Liver (tissue), 9 donors: Measurements from ENCODE around the gene OSTF1. TPM values are rescaled to one million over a fixed set of nuclear protein-coding genes. Genes with fewer than 3 reads are reported as not detected.

Source experiments
- DNase-seq: peaks from one replicate; pipeline ENCODE4 v3.0.0-alpha.2; 2017; ENCODE audit warnings: low spot score
- H3K27ac ChIP-seq, 2 donors: one replicate each; pipeline ENCODE4 v1.7.0; 2013; ENCODE audit warnings: inconsistent platforms in 2 of 2, low read length in 2 of 2, control low read depth in 1 of 2, low read depth in 1 of 2, mild to moderate bottlenecking in 1 of 2
- H3K27me3 ChIP-seq, 4 donors: one replicate each; pipeline versions ENCODE4 v1.6.1 to v1.7.0; 2013; ENCODE audit warnings: low read length in 3 of 4, inconsistent platforms in 1 of 4, mild to moderate bottlenecking in 1 of 4, moderate library complexity in 1 of 4; ENCODE audit not compliant: control insufficient read depth in 4 of 4, insufficient read depth in 4 of 4
- H3K36me3 ChIP-seq, 4 donors: one replicate each; pipeline versions ENCODE4 v1.6.1 to v1.7.0; 2013; ENCODE audit warnings: low read length in 3 of 4, mild to moderate bottlenecking in 3 of 4, low read depth in 1 of 4, moderate library complexity in 1 of 4; ENCODE audit not compliant: control insufficient read depth in 4 of 4, insufficient read depth in 3 of 4
- H3K4me1 ChIP-seq, 4 donors: one replicate each; pipeline versions ENCODE4 v1.6.1 to v1.7.0; 2013; ENCODE audit warnings: low read length in 3 of 4, mild to moderate bottlenecking in 3 of 4, moderate library complexity in 1 of 4; ENCODE audit not compliant: control insufficient read depth in 4 of 4, insufficient read depth in 4 of 4
- H3K4me3 ChIP-seq, 3 donors: one replicate each; pipeline versions ENCODE4 v1.6.1 to v1.7.0; 2013; ENCODE audit warnings: low read length in 3 of 3, control low read depth in 1 of 3, low read depth in 1 of 3, mild to moderate bottlenecking in 1 of 3
- H3K9ac ChIP-seq, 2 donors: one replicate each; pipeline ENCODE4 v1.7.0; 2013; ENCODE audit warnings: low read length in 2 of 2, mild to moderate bottlenecking in 2 of 2, moderate library complexity in 2 of 2, control low read depth in 1 of 2, low read depth in 1 of 2
- H3K9me3 ChIP-seq, 4 donors: one replicate each; pipeline versions ENCODE4 v1.6.1 to v1.7.0; 2013; ENCODE audit warnings: low read length in 3 of 4; ENCODE audit not compliant: control insufficient read depth in 4 of 4
- CTCF ChIP-seq: fragments of 150-350 bp; IDR thresholded peaks from 2 replicates; pipeline ENCODE4 v1.5.1; 2017; ENCODE audit warnings: improper control_type of control experiment, low read depth, low read length; ENCODE audit not compliant: missing input control
- EGR1 ChIP-seq, 2 donors: IDR thresholded peaks; 2 replicates each; pipeline ENCODE4 v1.6.1; 2016 to 2018; ENCODE audit warnings: antibody characterized with exemption in 2 of 2, low read depth in 2 of 2
- FOXA2 ChIP-seq: IDR thresholded peaks from 2 replicates; pipeline ENCODE4 v1.6.1; 2016; ENCODE audit warnings: antibody characterized with exemption
- GABPA ChIP-seq, 2 donors: IDR thresholded peaks in 1 of 2; conservative IDR thresholded peaks in 1 of 2; 2 replicates each; pipeline ENCODE4 v1.6.1; 2016; ENCODE audit warnings: antibody characterized with exemption in 2 of 2, mild to moderate bottlenecking in 1 of 2, moderate library complexity in 1 of 2
- HNF4A ChIP-seq, 2 donors: conservative IDR thresholded peaks; 2 replicates each; pipeline ENCODE4 v1.6.1; 2016; ENCODE audit warnings: antibody characterized with exemption in 2 of 2, mild to moderate bottlenecking in 2 of 2
- HNF4G ChIP-seq: IDR thresholded peaks from 2 replicates; pipeline ENCODE4 v1.6.1; 2016; ENCODE audit warnings: antibody characterized with exemption
- NR2F2 ChIP-seq: IDR thresholded peaks from 2 replicates; pipeline ENCODE4 v1.6.1; 2016; ENCODE audit warnings: antibody characterized with exemption
- RAD21 ChIP-seq, 2 donors: IDR thresholded peaks; 2 replicates each; pipeline ENCODE4 v1.6.1; 2016; ENCODE audit warnings: antibody characterized with exemption in 2 of 2, mild to moderate bottlenecking in 2 of 2
- REST ChIP-seq: IDR thresholded peaks from 2 replicates; pipeline ENCODE4 v1.6.1; 2016; ENCODE audit warnings: antibody characterized with exemption, mild to moderate bottlenecking
- RXRA ChIP-seq, 2 donors: IDR thresholded peaks; 2 replicates each; pipeline ENCODE4 v1.6.1; 2017 to 2018; ENCODE audit warnings: antibody characterized with exemption in 2 of 2, mild to moderate bottlenecking in 1 of 2
- SP1 ChIP-seq: IDR thresholded peaks from 2 replicates; pipeline ENCODE4 v1.6.1; 2018; ENCODE audit warnings: antibody characterized with exemption, mild to moderate bottlenecking
- TAF1 ChIP-seq: conservative IDR thresholded peaks from 2 replicates; pipeline ENCODE4 v1.6.1; 2016; ENCODE audit warnings: antibody characterized with exemption, mild to moderate bottlenecking
- YY1 ChIP-seq: IDR thresholded peaks from 2 replicates; pipeline ENCODE4 v1.6.1; 2016; ENCODE audit warnings: antibody characterized with exemption, mild to moderate bottlenecking
- ZBTB33 ChIP-seq: IDR thresholded peaks from 2 replicates; pipeline ENCODE4 v1.6.1; 2016; ENCODE audit warnings: antibody characterized with exemption
- WGBS: extraction: QIAGEN DNeasy Blood & Tissue Kit; methylation state at CpG from one replicate; pipeline ENCODE4 v1.1.7; 2013; 5-methylcytosine and 5-hydroxymethylcytosine counted together
- polyA plus RNA-seq, 2 donors: library from polyadenylated mRNA; stranded (reverse) in 1 of 2; unstranded in 1 of 2; fragments of 200-250 nt in 1 of 2; fragments of >200 nt in 1 of 2; fragmentation: Nextera tagmentation in 1 of 2; extraction: Ambion mirVana in 1 of 2; gene quantifications; one replicate each; pipeline versions ENCODE4 v1.2.1 to v1.2.3, GENCODE V29; 2013 to 2015
- total RNA-seq, 2 donors: library from RNA; depleted of rRNA; stranded (reverse); fragments of >200 nt; gene quantifications; one replicate each; pipeline ENCODE4 v1.2.3, GENCODE V29; 2014
- donor health status: healthy.
- donor health status: healthy.
- donor health status: healthy.
- donor health status: healthy.
- donor health status: healthy.

The OSTF1 gene
- total and polyA plus RNA-seq, 4 donors: 19.8 to 29.7 (median 26.9) TPM

GRCh38 chr9:75086541-75087288 lies 1.6 kb upstream of the OSTF1 start:
- Histone ChIP-seq H3K9ac (peak overlapping the region; percentile 85 to 92), H3K9me3 (no peaks in the 10 kb centered on the region), H3K4me1 (peaks cover 8 to 63% (median 40%) of the 10 kb centered on the region in 4 donors), H3K4me3 (peak overlapping the region; percentile 90 to 94 (median 92)), H3K27ac (peak overlapping the region; percentile 89 to 96), H3K27me3 (no peaks in the 10 kb centered on the region), H3K36me3 (peaks cover 0 to 5% (median 2%) of the 10 kb centered on the region in 4 donors)
- DNase-seq: no peak
- 7% methylated on average over 16 of the region's 16 CpGs for WGBS
- peak; percentile 47 for TF ChIP-seq NR2F2
- TF ChIP-seq RXRA (IDR thresholded peaks at IDR 0.05): peak; percentile 9 to 31
- TF ChIP-seq ZBTB33: no peak
- TF ChIP-seq HNF4A (conservative IDR thresholded peaks at IDR 0.05): peak; percentile 59
- peak; percentile 13 for TF ChIP-seq TAF1
- no peak for TF ChIP-seq SP1
- no peak for TF ChIP-seq FOXA2

DNA sequence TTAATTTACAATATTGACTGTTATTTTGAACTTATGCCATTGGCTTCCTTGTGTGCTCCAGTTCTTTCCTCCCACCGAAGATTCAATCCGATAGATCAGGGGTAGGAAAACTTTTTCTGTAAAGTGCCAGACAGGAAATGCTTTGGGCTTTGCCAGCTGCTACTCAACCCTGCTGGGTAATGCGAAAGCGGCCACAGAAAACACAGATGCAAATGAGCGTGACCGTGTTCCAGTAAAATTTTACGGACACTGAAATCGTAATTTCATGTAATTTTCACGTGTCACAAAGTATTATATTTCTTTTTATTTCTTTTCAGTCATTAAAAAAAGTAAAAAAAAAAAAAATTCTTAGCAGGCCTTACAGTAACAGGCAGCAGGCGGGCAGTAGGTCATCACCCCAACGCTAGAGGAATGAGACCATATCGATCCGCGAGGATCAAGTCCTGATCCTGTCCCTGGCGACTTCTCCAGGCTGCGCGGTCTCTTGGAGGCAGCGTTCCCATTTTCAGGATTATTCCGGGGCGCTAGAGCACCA lies 958 bp upstream of the OSTF1 start:
- Histone ChIP-seq H3K27ac (peak overlapping the region; percentile 89 to 96), H3K27me3 (no peaks in the 10 kb centered on the region), H3K9ac (peak overlapping the region; percentile 85 to 92), H3K9me3 (no peaks in the 10 kb centered on the region), H3K4me1 (peaks cover 11 to 67% (median 42%) of the 10 kb centered on the region in 4 donors), H3K36me3 (peaks cover 0 to 5% (median 1%) of the 10 kb centered on the region in 4 donors), H3K4me3 (peak overlapping the region; percentile 90 to 94 (median 92))
- peak; percentile 16 for TF ChIP-seq SP1
- peak; percentile 39 for TF ChIP-seq NR2F2
- no peak for TF ChIP-seq RAD21 (IDR thresholded peaks at IDR 0.05)
- no peak for TF ChIP-seq CTCF
- peak; percentile 64 for TF ChIP-seq YY1
- TF ChIP-seq TAF1: peak; percentile 45
- no peak for TF ChIP-seq EGR1 (IDR thresholded peaks at IDR 0.05; ENCODE audit: low read depth in 2 of 2)
- under 1% methylated on average over 20 of the region's 20 CpGs for WGBS
- peak; percentile 40 for DNase-seq

DNA sequence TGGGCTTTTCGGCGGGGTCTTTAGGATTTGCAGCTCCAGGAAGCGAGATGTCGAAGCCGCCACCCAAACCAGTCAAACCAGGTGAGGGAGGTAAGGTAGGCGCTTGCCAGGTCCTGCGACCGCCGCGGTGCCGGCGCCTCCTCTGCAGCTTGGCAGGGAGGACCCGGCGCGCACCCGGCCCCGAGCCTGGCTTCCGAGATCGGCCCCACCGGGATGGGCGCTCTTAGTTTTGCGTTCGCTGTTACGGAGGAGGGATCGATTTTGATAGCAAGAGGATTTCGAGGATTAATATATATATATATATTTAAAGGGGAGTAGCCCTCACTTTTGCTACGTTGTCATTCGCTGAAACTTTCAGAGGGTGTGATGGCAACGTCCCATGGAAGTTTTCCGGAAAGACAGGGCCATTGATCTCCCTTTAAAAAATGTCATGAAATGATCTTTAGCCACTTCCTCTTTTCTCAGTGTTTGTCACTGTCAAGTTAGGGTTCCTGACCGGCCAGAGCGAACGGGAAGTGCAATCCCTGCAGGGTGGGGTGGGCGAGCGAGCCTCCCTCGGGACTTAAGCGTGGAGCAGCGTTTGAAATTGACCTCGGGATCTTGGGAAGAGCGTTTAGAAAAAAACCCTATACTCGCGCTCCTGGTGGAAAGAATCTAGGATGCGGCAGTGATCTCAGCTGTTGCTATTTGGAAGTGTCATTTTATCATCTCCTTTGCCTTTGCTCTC lies 495 bp downstream of the OSTF1 start:
- Histone ChIP-seq H3K36me3 (no peaks in the 10 kb centered on the region), H3K4me3 (peak overlapping the region; percentile 80 to 90 (median 80)), H3K27ac (peak overlapping the region; percentile 94), H3K9me3 (no peaks in the 10 kb centered on the region), H3K9ac (peak overlapping the region; percentile 73 to 74), H3K27me3 (no peaks in the 10 kb centered on the region), H3K4me1 (peaks cover 13 to 66% (median 40%) of the 10 kb centered on the region in 4 donors)
- under 1% methylated on average over 43 of the region's 43 CpGs for WGBS
- peak; percentile 51 for DNase-seq
- TF ChIP-seq REST (no peak), GABPA (IDR thresholded peaks at IDR 0.05 in 1 of 2, conservative IDR thresholded peaks at IDR 0.05 in 1 of 2) (peak in 1 of 2 donors; percentile 20), YY1 (peak; percentile 35), NR2F2 (peak; percentile 47), CTCF (peak; percentile 27), RAD21 (IDR thresholded peaks at IDR 0.05) (peak; percentile 13 to 19), HNF4G (no peak), TAF1 (no peak), RXRA (IDR thresholded peaks at IDR 0.05) (peak; percentile 23 to 52)
